Glutamatergic neuron (in vitro differentiated cells): ENCODE results near the gene AFF3. TPM values are rescaled to one million over a fixed set of nuclear protein-coding genes. Genes with fewer than 3 reads are reported as not detected.

Experiments used
- DNase-seq: peaks from one replicate; pipeline ENCODE4 v3.0.0; 2022
- H3K27ac Mint-ChIP-seq: one replicate; pipeline ENCODE4 v1.8.0; 2020; ENCODE audit warnings: mild to moderate bottlenecking, mixed read lengths, inconsistent platforms; ENCODE audit not compliant: unreplicated experiment
- H3K27me3 Mint-ChIP-seq: one replicate; pipeline ENCODE4 v1.8.0; 2020; ENCODE audit warnings: mild to moderate bottlenecking, moderate library complexity, mixed read lengths, inconsistent platforms; ENCODE audit not compliant: unreplicated experiment
- H3K36me3 Mint-ChIP-seq: one replicate; pipeline ENCODE4 v1.8.0; 2020; ENCODE audit warnings: mild to moderate bottlenecking, mixed read lengths, inconsistent platforms; ENCODE audit not compliant: unreplicated experiment
- H3K4me1 Mint-ChIP-seq: one replicate; pipeline ENCODE4 v1.8.0; 2020; ENCODE audit warnings: mild to moderate bottlenecking, low read depth, mixed read lengths, inconsistent platforms; ENCODE audit not compliant: unreplicated experiment
- H3K4me3 Mint-ChIP-seq: one replicate; pipeline ENCODE4 v1.8.0; 2020; ENCODE audit warnings: mild to moderate bottlenecking, mixed read lengths, inconsistent platforms; ENCODE audit not compliant: unreplicated experiment
- H3K9me3 Mint-ChIP-seq: one replicate; pipeline ENCODE4 v1.8.0; 2020; ENCODE audit warnings: mild to moderate bottlenecking, moderate library complexity, mixed read lengths, inconsistent platforms; ENCODE audit not compliant: unreplicated experiment
- long read RNA-seq: library from polyadenylated mRNA; unstranded; transcript quantifications from one replicate; pipeline ENCODE4 v2.0.0, GENCODE V29; 2020; ENCODE audit not compliant: unreplicated experiment
- total RNA-seq: library from RNA; stranded (reverse); fragmentation: NEBNext Ultra II Directional; extraction: Animal tissue kit (Norgen Biotek cat#: 25700); gene quantifications from one replicate; pipeline ENCODE4 v1.2.1, GENCODE V29; 2021; ENCODE audit not compliant: unreplicated experiment
- TF ChIP-seq, protein P1 (sequence below): fragments of 200-600 bp; sonication (generic); IDR thresholded peaks from one replicate; pipeline ENCODE4 v1.5.0; 2021; ENCODE audit not compliant: partially characterized antibody, unreplicated experiment

The AFF3 gene, protein sequence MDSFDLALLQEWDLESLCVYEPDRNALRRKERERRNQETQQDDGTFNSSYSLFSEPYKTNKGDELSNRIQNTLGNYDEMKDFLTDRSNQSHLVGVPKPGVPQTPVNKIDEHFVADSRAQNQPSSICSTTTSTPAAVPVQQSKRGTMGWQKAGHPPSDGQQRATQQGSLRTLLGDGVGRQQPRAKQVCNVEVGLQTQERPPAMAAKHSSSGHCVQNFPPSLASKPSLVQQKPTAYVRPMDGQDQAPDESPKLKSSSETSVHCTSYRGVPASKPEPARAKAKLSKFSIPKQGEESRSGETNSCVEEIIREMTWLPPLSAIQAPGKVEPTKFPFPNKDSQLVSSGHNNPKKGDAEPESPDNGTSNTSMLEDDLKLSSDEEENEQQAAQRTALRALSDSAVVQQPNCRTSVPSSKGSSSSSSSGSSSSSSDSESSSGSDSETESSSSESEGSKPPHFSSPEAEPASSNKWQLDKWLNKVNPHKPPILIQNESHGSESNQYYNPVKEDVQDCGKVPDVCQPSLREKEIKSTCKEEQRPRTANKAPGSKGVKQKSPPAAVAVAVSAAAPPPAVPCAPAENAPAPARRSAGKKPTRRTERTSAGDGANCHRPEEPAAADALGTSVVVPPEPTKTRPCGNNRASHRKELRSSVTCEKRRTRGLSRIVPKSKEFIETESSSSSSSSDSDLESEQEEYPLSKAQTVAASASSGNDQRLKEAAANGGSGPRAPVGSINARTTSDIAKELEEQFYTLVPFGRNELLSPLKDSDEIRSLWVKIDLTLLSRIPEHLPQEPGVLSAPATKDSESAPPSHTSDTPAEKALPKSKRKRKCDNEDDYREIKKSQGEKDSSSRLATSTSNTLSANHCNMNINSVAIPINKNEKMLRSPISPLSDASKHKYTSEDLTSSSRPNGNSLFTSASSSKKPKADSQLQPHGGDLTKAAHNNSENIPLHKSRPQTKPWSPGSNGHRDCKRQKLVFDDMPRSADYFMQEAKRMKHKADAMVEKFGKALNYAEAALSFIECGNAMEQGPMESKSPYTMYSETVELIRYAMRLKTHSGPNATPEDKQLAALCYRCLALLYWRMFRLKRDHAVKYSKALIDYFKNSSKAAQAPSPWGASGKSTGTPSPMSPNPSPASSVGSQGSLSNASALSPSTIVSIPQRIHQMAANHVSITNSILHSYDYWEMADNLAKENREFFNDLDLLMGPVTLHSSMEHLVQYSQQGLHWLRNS (N-terminal part only)
- total RNA-seq: 125 TPM
- long read RNA-seq, partial matches to known transcripts: 6 of 17 reads
- long read RNA-seq, other reads (novel, unspliced or antisense): 11 of 17 reads

DNA sequence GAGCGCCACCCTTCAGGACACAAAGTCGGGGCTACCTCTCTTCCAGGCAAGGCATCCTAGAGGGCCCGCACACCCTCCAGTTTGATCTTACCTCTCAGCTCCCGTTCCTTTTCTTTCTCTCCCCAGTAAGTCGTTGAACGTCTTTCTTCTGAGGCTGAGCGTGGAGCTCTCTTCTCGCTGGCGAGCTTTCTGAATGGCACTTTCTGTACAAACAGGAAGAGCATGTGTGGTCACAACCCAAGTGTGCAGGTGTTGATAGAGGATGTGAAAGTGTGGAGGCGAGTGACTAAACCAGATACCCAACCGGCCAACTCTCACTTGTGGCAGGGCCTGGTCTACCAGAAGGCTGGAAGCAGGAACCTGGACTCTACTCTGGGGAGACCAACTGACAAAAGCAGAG lies at the start of gene AFF3:
Gene AFF3, minus strand, starts transcription at position 198 of the 400 bp plus-strand sequence. CDS start 38,136 bp downstream, outside the sequence.
- Mint-ChIP-seq H3K4me1 (peaks cover under 1% of the 10 kb centered on the region), H3K27ac (no peak within 1 kb of the TSS), H3K27me3 (peaks cover 2% of the 10 kb centered on the region), H3K36me3 (peaks cover 13% of the 10 kb centered on the region), H3K9me3 (peaks cover 3% of the 10 kb centered on the region), H3K4me3 (no peak within 1 kb of the TSS)
- TF ChIP-seq, protein P1, sequence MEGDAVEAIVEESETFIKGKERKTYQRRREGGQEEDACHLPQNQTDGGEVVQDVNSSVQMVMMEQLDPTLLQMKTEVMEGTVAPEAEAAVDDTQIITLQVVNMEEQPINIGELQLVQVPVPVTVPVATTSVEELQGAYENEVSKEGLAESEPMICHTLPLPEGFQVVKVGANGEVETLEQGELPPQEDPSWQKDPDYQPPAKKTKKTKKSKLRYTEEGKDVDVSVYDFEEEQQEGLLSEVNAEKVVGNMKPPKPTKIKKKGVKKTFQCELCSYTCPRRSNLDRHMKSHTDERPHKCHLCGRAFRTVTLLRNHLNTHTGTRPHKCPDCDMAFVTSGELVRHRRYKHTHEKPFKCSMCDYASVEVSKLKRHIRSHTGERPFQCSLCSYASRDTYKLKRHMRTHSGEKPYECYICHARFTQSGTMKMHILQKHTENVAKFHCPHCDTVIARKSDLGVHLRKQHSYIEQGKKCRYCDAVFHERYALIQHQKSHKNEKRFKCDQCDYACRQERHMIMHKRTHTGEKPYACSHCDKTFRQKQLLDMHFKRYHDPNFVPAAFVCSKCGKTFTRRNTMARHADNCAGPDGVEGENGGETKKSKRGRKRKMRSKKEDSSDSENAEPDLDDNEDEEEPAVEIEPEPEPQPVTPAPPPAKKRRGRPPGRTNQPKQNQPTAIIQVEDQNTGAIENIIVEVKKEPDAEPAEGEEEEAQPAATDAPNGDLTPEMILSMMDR: no peak
- DNase-seq: no peak

DNA sequence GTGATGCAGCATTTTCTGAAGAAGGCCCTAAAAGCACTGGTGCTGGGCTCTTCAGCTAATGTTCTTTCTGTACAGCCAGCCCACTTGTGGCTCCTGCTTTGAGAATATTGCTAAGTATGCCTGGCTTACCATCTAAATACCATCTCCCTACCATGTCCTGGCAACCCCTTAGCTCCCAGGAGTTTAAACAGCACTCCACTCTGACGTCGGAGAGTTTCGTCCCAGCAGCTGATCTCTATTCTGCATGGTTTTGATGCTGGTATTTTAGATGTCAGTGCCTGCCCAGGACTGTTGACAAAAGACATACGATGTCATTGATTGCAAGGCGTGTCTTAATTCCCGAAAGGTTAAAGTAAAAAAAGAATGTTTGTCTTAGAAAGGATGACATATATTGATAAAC lies 47.0 kb upstream of the AFF3 start:
- H3K9me3 Mint-ChIP-seq: peaks cover 2% of the 10 kb centered on the region
- H3K36me3 Mint-ChIP-seq: peaks cover 7% of the 10 kb centered on the region
- H3K4me1 Mint-ChIP-seq: peaks cover 2% of the 10 kb centered on the region
- H3K27ac Mint-ChIP-seq: no peak overlapping the region
- DNase-seq: no peak
- no peak overlapping the region for H3K4me3 Mint-ChIP-seq
- no peaks in the 10 kb centered on the region for H3K27me3 Mint-ChIP-seq
- TF ChIP-seq, protein P1: no peak

DNA sequence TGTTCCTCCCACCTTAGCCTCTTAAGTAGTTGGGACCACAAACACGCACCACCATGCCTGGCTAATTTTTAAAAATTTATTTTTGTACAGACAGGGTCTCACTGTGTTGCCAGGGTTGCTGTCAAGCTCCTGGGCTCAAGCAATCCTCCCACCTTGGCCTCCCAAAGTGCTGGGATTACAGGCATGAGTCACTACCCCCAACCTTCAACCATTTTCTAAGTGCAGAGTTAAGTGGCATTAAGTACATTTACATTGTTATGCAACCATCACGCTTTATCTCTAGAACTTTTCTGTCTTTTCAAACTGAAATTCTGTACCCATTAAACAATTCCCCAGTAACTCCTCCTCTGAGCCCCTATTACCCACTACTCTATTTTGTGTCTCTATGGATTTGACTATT lies 45.9 kb upstream of the AFF3 start:
- Mint-ChIP-seq H3K27me3 (no peaks in the 10 kb centered on the region), H3K4me1 (peaks cover 5% of the 10 kb centered on the region), H3K4me3 (no peak overlapping the region), H3K27ac (no peak overlapping the region), H3K9me3 (peaks cover 4% of the 10 kb centered on the region), H3K36me3 (peaks cover 4% of the 10 kb centered on the region)
- no peak for DNase-seq
- TF ChIP-seq, protein P1: no peak

DNA sequence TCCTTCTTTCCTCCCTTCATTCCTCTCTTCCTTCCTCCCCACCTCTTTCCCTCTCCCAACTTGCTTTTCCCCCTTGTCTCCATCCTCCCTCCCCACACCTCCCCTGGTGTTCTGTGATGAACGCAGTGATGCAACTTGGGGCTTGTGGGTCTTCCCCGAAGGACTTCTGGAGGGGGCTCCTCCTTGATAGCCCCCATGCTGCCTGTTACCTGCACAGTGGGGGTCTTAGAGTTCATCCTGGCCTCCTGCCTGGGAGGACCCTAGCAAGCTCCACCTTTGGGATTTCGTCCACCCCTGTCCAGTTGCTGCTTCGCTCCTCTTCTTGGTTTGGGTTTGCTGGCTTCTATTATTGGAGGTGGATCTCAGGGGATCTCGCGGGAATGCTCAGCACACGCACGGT lies 43.7 kb upstream of the AFF3 start:
- H3K4me3 Mint-ChIP-seq: no peak overlapping the region
- DNase-seq: no peak
- TF ChIP-seq, protein P1: no peak
- H3K27me3 Mint-ChIP-seq: no peaks in the 10 kb centered on the region
- peaks cover 4% of the 10 kb centered on the region for H3K36me3 Mint-ChIP-seq
- no peak overlapping the region for H3K27ac Mint-ChIP-seq
- peaks cover 10% of the 10 kb centered on the region for H3K4me1 Mint-ChIP-seq
- peaks cover 4% of the 10 kb centered on the region for H3K9me3 Mint-ChIP-seq
